Activated CD8-positive, alpha-beta memory T cell treated with anti-CD3 and anti-CD28 coated beads for 36 hours (primary cell): ENCODE measurements around the gene TAOK1. TPM values are rescaled to one million over a fixed set of nuclear protein-coding genes. Genes with fewer than 3 reads are reported as not detected.

Experiments used
- CTCF ChIA-PET: fragments of 350-600 bp; sonication (Branson Sonifier 250); formaldehyde crosslinking; loops from one replicate; lab custom pipeline; 2021; ENCODE audit warnings: antibody characterized with exemption; lab: Charles Lee
- POLR2A ChIA-PET: fragments of 350-600 bp; sonication (Branson Sonifier 250); formaldehyde crosslinking; loops from one replicate; lab custom pipeline; 2021; ENCODE audit warnings: antibody characterized with exemption; lab: Charles Lee
- total RNA-seq, 2 experiments: library from RNA; stranded (reverse); gene quantifications; one replicate each; pipeline ENCODE4 v1.2.3, GENCODE V29; 2021

The TAOK1 gene
- total RNA-seq, 2 experiments from 2014 or later, result 34.8 to 37.0 TPM

- POLR2A ChIA-PET, result no interaction called here
- CTCF ChIA-PET, result interaction anchor here (1.4 kb wide), 1 partner anchor 190 kb away, joined by 3 read pairs; no protein-coding TSS in a partner anchor
Measured at GRCh38 chr17:29560316-29560715, 170.2 kb downstream of the TAOK1 start.

GRCh38 chr17:29561554-29562517 is 171.7 kb downstream of the TAOK1 start:
- ChIA-PET POLR2A (no interaction called here), CTCF (interaction anchor here (1.4 kb wide), 1 partner anchor 192 kb away, joined by 3 read pairs; no protein-coding TSS in a partner anchor)

- ChIA-PET CTCF (interaction anchor here (1.7 kb wide), 1 partner anchor 192 kb away, joined by 4 read pairs; no protein-coding TSS in a partner anchor), POLR2A (no interaction called here)
Measured at GRCh38 chr17:29562615-29563014, 172.5 kb downstream of the TAOK1 start.

GRCh38 chr17:29563816-29564215 is 173.7 kb downstream of the TAOK1 start:
- POLR2A ChIA-PET, result interaction anchor here (0.6 kb wide), 1 partner anchor 189 kb away, joined by 4 read pairs; no protein-coding TSS in a partner anchor
- CTCF ChIA-PET, result interaction anchor here (0.6 to 1.7 kb wide), 4 partner anchors 28 to 363 kb away, joined by 3 to 5 read pairs (median 4); partner anchors contain the start of gene ANKRD13B

GRCh38 chr17:29565643-29566472 is 175.7 kb downstream of the TAOK1 start:
- POLR2A ChIA-PET, result interaction anchor here (0.7 to 1.3 kb wide), 6 partner anchors 11 to 271 kb away, joined by 3 to 5 read pairs (median 3); partner anchors contain the start of gene ANKRD13B
- CTCF ChIA-PET, result interaction anchor here (0.6 to 6.4 kb wide), 8 partner anchors 11 to 196 kb away, joined by 3 to 45 read pairs (median 4); no protein-coding TSS in a partner anchor

- POLR2A ChIA-PET, result interaction anchor here (0.8 to 2.3 kb wide), 11 partner anchors 11 to 272 kb away, joined by 3 to 9 read pairs (median 4); partner anchors contain the start of genes ANKRD13B and NUFIP2
- CTCF ChIA-PET, result interaction anchor here (0.6 to 6.4 kb wide), 12 partner anchors 11 to 365 kb away, joined by 3 to 45 read pairs (median 4); no protein-coding TSS in a partner anchor
Measured at GRCh38 chr17:29566473-29567303, 176.5 kb downstream of the TAOK1 start, which contains the start of gene ABHD15. TSS of gene ABHD15 (minus strand) at chr17:29567037. CDS start at chr17:29566966, 71 bp downstream.

- POLR2A ChIA-PET, result interaction anchor here (1.0 to 2.3 kb wide), 8 partner anchors 10 to 273 kb away, joined by 3 to 9 read pairs (median 4); partner anchors contain the start of gene NUFIP2
- CTCF ChIA-PET, result interaction anchor here (0.5 to 6.4 kb wide), 9 partner anchors 12 to 364 kb away, joined by 3 to 45 read pairs (median 4); no protein-coding TSS in a partner anchor
Measured at GRCh38 chr17:29567304-29567553, 177.1 kb downstream of the TAOK1 start.

- POLR2A ChIA-PET, result interaction anchor here (0.6 to 2.3 kb wide), 8 partner anchors 11 to 391 kb away, joined by 3 to 11 read pairs (median 4); partner anchors contain the start of gene NUFIP2
- CTCF ChIA-PET, result interaction anchor here (0.5 to 6.4 kb wide), 10 partner anchors 11 to 363 kb away, joined by 3 to 45 read pairs (median 4); no protein-coding TSS in a partner anchor
Measured at GRCh38 chr17:29567554-29568330, 177.6 kb downstream of the TAOK1 start.

GRCh38 chr17:29568331-29569244 is 178.4 kb downstream of the TAOK1 start, which contains the start of gene TP53I13:
TSS of gene TP53I13 (plus strand) at chr17:29568701. CDS start at chr17:29568759, 58 bp downstream.
- ChIA-PET CTCF (interaction anchor here (0.7 to 6.4 kb wide), 8 partner anchors 10 to 363 kb away, joined by 3 to 45 read pairs (median 4); no protein-coding TSS in a partner anchor), POLR2A (interaction anchor here (0.6 to 2.3 kb wide), 7 partner anchors 12 to 392 kb away, joined by 3 to 11 read pairs (median 4); no protein-coding TSS in a partner anchor)

- ChIA-PET CTCF (interaction anchor here (0.6 to 6.4 kb wide), 5 partner anchors 11 to 75 kb away, joined by 3 to 45 read pairs (median 4); no protein-coding TSS in a partner anchor), POLR2A (interaction anchor here (0.8 to 2.2 kb wide), 5 partner anchors 12 to 48 kb away, joined by 3 to 11 read pairs (median 4); no protein-coding TSS in a partner anchor)
Measured at GRCh38 chr17:29569245-29569950, 179.2 kb downstream of the TAOK1 start.

- ChIA-PET CTCF (interaction anchor here (0.7 to 6.4 kb wide), 5 partner anchors 9 to 177 kb away, joined by 3 to 45 read pairs (median 13); no protein-coding TSS in a partner anchor), POLR2A (interaction anchor here (0.7 to 0.8 kb wide), 2 partner anchors 11 to 1662 kb away, joined by 4 read pairs; no protein-coding TSS in a partner anchor)
Measured at GRCh38 chr17:29570521-29570920, 180.4 kb downstream of the TAOK1 start.

- CTCF ChIA-PET, result interaction anchor here (2.4 to 5.8 kb wide), 2 partner anchors 45 to 201 kb away, joined by 9 to 27 read pairs; no protein-coding TSS in a partner anchor
- POLR2A ChIA-PET, result no interaction called here
Measured at GRCh38 chr17:29571486-29571882, 181.3 kb downstream of the TAOK1 start.

GRCh38 chr17:29571883-29572681 is 181.9 kb downstream of the TAOK1 start:
- CTCF ChIA-PET, result interaction anchor here (0.9 to 5.8 kb wide), 6 partner anchors 11 to 202 kb away, joined by 3 to 27 read pairs (median 10); partner anchors contain the start of gene ANKRD13B
- POLR2A ChIA-PET, result interaction anchor here (1.0 kb wide), 1 partner anchor 46 kb away, joined by 4 read pairs; no protein-coding TSS in a partner anchor
